Activated CD4-positive, alpha-beta T cell treated with anti-CD3 and anti-CD28 coated beads, Interleukin-2, Interleukin-4, amounts not matched to agents 100 ng/mL and 50 ng/mL, durations not matched to agents 16 hours and 8 hours (primary cell): Measurements from ENCODE around the gene FTHL17.

Source experiments
- DNase-seq: peaks from one replicate; pipeline ENCODE4 v3.0.0-alpha.2; 2020; ENCODE audit warnings: low spot score

FTHL17 gene

DNA sequence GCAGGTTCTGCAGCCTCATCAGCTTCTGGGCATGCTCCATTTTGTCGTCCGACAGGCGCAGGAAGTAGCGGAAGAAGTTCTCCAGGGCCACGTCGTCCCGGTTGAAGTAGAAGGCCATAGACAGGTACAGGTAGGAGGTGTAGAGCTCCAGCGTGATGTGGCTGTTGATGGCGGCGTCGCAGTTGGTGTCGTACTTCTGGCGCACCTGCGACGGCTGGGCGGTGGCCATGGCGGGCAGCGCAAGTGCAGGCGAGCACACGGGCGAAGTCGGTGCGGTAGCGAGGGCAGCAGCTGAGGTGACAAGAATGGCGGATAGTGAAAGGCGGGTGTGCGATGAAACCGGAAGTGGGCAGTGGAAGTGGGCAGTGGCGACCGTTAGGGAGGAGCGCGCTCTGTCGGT is at the start of gene FTHL17:
TSS of gene FTHL17 (minus strand) at position 317 of the 400 bp plus-strand sequence. CDS start at position 229, 88 bp downstream.
- DNase-seq = no peak

- DNase-seq = no peak
Observed at GRCh38 chrX:31117266-31117665, 45.4 kb upstream of the FTHL17 start.

GRCh38 chrX:31115398-31115797 is 43.6 kb upstream of the FTHL17 start:
- DNase-seq = no peak

DNA sequence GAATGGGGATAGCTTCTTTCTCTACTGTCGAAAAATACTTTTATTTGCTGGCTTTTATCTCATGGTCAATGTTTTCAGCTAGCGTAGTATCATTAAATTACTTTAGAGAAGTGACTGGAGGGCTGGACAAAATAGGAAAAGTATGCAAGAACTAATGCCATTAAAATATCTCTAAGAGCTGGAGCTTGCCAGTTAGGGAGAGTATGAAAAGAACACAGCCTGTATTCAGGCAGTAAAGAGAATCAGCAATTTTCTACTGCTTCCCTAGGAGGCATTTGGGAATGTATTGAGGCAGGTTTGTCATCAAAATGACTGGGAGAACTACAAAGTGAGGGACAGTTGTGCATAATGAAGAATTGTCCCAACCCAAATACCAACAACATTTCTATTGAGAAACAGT is 43.0 kb upstream of the FTHL17 start:
- no peak for DNase-seq

DNA sequence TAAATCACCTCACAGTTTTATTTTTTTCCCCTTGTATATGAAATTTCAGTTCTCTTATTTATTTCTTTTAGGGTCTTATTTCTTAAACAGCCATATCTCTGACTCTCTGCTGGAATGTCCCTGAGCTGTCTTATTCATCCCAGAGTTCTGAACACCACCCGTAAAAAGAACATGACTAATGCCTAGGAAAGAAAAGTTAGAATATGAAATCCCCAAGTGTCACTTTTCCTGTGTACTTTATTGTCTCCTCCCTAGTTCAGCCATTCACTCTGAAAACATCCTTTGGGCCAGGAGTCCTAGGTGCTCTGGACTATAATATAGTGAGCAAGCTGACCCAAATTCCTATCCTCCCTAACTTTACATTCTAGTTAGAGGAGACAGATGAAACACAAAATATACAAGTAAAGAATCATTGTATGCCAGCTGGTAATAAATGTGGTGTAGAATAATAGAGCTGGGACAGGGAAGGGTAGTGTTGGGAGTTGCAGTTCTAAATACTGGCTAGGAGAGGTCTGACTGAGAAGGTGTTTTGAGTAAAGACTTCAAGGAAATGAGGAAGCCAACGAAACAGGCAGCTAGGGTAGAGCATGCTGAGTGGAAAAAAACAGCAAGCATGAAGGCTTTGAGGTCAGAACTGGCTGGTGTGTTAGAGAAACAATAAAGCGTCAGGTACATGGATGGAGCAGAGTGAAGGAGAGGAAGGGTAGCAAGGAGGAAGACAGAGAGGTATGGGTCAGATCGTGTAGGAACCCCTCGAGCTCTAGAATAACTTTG is 40.6 kb upstream of the FTHL17 start:
- DNase-seq = no peak

DNA sequence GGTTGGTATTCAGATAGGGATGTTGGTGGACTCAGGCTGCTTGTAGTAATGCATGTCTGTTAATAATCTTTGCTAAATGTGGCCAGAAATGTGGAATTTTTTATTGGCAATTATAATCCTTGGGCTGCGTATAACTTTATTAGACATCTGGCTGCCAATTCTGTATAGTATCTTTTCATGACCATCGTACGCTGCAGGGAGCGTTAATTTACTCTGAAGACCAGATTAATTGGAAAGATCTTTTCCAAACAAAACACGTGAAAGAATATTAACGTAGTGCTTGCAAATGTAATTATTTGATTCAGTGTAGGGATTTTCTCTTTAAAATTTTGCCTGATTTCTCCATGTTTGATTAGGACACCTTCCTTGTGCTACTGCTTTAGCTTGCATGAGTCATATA is 38.8 kb upstream of the FTHL17 start:
- DNase-seq = no peak

DNA sequence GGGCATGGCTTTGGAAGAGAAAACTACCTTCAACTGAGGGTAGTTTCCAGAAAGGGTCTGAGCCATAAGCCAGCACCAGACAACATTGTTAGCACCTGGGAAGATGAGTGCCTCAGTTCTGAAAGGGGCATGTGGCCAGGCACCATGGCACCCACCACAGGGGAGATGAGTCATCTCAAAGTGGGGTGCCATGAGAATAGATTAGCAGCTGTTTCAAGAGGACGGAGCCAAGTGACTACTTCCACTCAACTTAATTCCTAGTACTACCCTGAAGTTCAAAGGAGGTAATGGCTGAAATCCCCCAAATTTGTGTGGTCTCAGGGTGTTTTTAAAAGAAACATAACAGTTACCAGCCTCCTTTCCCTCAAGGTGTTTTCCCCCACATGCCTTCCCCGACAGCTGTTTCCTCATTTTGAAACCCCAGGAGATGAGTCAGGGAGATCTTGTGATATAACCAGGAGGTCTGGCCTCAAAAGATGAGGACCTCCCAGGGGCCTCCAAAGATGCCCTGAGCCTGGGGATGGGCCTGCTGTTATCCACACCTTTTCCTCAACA is 27.8 kb upstream of the FTHL17 start:
- peak; percentile 86 for DNase-seq

DNA sequence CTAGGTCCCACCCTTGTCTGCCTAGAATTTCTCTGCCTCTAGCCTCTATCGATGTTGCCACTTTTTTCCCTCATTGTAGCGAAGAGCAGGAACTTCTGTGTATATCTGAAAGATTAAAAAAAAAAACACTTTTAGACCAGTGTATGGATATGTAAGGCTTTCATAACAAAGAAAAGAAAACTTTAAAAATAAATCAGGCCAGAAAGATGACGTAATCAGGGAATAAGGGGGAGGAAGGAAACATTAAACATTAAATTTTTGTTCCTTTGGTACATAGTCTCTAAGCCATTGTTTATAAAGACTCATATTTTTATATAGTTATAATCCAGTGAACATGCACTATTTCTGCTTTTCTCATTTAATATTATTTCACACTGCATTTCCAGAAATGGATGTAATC is 26.2 kb upstream of the FTHL17 start:
- no peak for DNase-seq

DNA sequence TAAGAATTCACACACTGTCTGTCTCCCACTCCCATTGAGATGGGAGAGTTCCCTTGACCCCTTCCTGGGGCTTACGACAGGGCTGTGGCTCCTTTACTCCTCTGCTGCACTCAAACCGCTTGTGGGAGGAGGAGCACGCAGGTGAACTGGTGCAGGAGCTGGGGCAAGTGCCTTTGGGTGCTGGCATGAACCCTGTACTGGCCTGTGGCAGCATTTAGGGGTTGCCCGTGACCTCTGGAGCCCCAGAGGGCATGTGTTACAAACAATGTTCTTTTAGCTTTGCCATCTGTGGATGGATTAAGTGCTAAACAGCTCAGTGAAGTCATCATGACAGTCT is 21.8 kb upstream of the FTHL17 start:
- no peak for DNase-seq

DNA sequence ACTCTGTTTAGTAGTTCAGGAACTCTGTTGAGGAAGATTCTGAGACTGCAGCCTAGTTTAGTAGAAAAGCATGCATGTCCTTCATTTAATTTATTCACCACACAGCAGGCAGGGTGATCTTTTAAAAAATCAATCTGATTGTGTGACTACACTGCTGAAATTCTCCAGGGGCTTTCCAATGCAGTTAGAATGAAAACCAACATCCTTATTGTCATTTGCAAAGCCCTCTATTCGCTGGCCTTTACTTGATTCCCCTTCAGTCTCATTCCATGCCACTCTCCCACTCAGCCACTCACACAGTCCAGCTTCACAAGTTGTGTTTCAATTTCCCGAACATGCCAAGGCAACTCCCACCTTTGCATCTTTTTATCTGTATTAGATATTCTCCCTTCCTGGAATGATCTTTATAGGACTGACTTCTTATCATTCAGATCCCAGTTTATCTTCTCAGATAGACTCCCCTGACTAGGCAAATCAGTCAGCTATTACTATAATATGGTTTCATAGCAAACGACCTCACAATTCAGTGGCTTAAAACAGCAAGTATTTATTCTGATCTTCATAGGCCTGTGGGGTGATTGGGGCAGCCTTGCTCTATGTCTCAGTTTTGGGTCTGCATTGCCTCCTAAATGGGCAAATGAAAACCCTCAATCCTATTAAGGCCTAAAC is 21.3 kb upstream of the FTHL17 start:
- DNase-seq = peak; percentile 38

DNA sequence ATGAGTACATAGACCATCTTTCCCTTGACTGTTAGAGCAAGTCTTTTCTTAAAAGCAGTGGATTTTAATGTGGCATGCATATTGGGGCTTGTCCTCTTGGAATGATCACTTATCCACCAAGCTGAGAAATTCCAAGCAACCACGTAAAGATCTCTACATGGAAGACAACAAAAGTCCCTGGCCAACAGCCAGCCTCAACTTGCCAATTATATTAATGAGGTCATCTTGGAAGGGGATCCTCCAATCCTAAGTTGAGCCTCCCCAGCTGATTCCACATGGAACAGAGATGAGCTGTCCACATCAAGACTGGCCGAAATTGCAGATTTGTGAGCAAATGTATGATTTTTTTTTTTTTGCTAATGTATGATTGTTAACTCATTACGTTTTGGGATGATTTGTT is 20.6 kb upstream of the FTHL17 start:
- DNase-seq = no peak

GRCh38 chrX:31091819-31092218 is 20.0 kb upstream of the FTHL17 start:
- DNase-seq = no peak

DNA sequence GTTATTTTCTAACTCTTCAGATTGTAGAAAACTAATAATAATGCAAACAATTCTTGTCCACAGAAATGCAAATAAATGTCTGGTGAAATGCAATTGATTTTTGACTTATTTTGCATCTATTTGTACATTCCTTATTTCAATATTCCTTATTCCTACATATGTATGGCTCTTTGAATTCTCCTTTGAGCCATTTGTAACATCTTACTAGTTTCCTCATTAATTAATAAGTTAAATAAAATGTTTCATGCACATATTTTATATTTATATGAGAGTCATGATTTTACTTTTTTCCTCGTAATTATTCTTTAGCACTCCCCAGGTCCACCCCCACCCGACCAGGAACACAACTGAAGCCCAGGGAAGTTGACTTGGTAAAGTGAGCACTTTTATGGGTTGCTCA is 2.7 kb upstream of the FTHL17 start:
- DNase-seq = no peak

GRCh38 chrX:31071262-31071661 is 579 bp downstream of the FTHL17 start:
- DNase-seq = no peak

DNA sequence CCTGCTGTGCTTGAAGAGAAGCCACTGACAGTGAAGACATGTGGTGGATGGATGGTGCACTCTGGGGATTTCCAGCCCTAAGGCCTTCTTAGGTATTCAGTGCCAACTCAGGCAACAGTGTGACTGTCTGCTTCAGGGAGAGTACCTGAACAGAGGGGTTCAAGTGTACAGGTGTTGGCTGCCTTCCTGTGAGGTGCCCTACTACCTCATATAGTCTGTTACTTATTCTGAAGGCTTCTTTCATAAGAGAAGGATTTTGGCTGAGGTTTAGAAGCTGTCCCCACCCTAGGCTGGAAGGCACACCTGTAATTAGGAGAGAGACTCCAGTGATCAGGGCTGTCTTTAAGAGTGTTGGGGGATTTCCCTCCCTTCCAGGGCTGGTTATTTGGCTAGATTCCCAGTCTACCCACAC is 1.8 kb downstream of the FTHL17 start:
- peak; percentile 28 for DNase-seq

DNA sequence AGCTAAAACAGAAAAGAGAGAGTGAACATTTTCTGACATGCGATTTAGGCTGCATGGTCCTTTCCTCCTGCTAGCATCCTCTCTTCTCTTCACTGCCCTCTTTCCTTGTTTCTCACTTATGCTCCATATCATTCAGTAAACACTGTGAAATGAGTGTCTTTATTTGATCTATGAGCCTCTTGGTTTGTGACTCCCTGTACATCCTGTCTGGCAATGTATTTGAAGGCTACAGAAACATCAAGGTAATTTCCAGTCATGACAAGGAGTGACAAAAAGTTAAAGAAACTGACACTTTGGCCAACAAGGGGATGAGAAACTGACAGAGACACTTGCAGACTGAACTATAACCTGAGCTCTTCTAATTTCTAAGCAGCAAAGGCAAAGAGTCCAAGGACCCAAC is 8.7 kb downstream of the FTHL17 start:
- DNase-seq = peak; percentile 17

DNA sequence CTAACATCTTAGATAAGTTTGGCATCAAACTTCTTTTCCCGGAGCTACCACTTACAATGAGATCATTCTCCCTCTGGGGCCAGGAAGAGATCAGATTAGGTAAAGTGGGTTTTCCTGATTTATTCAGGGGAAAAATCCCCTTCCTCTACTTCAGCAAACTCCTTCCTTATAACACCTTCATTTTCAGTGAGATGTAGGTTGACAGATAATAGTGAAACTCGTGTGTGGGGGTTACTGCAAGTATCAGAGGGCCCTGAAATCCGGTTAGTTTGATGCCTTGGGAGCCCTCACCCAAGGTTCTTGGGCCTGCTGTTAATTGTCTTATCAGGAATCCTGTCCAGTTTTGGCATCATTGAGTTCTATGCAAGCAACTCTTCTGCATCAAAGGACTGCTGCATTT is 10.8 kb downstream of the FTHL17 start:
- peak; percentile 59 for DNase-seq

GRCh38 chrX:31060016-31060415 is 11.8 kb downstream of the FTHL17 start:
- no peak for DNase-seq

DNA sequence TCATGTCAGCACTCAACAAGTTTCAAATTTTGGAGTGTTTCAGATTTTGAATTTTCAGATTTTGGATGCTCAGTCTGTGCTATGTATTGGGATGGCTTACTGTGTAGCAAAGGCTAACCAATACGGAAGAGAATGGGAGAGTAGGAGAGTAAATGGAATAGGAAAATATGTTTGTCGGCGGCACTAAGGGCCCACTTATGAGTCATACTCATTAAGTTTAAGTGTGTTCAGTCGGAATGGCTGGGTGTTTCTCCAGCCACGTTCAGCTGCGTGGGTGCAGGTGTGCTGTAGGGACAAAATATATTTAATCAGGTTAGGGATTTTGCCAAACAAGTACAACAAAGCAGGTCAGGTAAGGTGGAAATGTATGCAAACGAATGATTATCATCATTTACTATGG is 13.6 kb downstream of the FTHL17 start:
- DNase-seq = no peak

GRCh38 chrX:31057691-31058090 is 14.2 kb downstream of the FTHL17 start:
- peak; percentile 81 for DNase-seq

DNA sequence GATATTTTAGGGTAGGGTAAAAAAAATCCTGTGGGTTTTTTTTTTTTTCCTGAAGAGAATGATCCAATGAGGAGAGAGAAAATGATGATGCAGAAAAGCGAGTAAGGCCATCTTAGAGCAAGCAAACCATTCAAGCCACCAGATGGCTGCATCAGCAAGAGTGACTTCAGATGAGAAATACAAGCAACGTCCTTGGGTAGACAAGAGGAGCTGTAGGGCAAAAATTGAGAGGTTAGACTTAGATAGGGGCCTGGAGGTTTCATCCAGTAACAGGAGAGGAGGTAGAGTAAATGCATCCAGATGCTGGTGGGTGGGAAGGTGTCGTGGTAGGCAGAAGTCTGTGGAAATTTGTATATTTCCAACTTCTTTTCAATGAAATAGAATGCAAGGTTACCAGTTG is 14.6 kb downstream of the FTHL17 start:
- DNase-seq = peak; percentile 41

DNA sequence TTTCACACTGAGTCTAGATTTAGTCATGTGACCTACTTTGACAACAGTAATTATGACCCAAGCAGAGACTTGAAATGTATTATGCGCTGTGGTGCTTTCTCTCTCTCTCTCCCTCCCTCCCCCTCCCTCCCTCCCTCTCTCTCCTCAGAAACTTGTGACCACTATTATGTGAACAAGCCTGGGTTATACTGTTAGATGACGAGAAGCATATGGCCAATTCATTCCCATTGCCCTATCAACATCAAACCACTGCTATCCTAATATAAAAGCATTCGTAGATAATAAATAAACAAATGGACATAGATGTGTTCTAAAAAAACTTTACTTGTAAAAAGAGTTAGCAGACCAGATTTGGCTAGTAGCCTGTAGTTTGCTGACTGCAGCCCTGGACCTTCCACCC is 18.2 kb downstream of the FTHL17 start:
- no peak for DNase-seq

DNA sequence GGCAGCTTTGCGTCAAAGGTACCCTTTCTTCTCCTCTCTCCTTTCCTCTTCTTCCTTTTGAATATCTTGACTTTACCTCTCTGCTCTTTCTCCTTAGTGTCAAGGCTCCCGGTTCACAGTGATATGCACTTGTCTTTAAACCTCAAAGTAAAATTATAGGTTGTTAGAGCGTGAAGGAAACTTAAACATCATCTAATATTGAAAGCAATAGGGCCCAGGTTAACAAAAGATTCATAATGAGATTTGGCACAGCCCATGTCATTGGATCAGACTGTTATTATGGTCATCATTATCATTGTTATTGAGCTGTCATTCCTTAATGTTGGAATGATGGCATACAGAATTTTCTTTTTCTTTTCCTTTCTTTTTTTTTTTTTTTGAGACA is 32.5 kb downstream of the FTHL17 start:
- no peak for DNase-seq
